ENCODE measurements around the gene PNPLA2.

PNPLA2 gene

DNA sequence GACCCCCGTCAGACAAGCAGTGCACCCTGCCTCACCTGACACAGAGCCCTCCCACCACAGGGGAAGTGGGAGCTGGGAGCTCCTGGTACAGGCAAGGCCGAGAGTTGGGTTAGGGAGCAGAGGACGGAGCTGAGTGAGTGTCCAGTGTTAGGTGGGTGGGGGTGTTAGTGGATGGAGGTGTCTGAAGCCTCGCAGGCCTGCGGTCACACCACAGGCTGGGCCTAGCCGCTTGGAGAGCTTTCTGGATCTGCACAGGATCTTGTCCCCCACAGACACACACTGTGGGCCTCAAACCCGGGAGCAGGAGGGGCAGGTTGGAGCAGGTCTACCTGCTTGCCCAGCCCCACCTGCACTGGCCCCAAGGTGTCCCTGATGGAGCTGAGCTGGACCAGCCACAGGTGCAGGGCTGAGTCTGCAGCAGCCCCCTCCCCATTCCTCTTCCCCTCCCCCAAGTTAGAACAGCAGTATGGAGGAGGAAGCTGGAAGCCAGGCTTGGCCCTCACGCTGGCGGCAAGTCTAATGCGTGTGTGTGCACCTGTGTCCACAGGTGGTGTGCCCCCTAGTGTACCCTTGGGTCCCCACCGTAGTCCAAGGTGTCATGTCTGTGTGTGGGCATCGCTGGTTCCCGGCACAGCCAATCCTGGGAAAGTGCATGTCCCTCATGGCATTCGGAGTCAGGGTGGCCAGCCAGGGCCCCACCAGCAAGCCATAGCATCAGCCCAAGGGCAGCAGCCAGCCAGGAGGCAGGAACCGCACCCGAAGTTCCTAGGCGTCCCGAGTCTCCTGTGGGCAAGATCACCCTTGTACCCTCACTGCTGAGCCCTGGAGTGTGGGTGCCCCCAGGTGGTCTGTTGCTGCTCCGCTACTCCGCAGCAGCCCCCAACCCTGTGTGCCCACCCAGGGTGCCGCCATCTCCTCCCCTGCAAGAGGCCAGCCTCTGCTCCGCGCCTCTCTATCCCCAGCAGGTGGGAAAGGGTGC lies 39.4 kb upstream of the PNPLA2 start:
- Histone ChIP-seq H3K27me3 (ENCODE audit: insufficient read depth, insufficient read length) (no peaks in the 10 kb centered on the region), H3K9me3 (ENCODE audit: insufficient read depth, low read length) (no peaks in the 10 kb centered on the region), H3K4me1 (ENCODE audit: insufficient read depth, insufficient read length) (peaks cover 44% of the 10 kb centered on the region), H3K36me3 (ENCODE audit: insufficient read depth, insufficient read length, low read length) (peaks cover 48% of the 10 kb centered on the region), H3K4me3 (ENCODE audit: insufficient read length, low read depth) (no peak overlapping the region), H3K9ac (ENCODE audit: insufficient read length, low read depth) (peak overlapping the region; percentile 95)
- TF ChIP-seq ZNF274 (IDR thresholded peaks at IDR 0.05; ENCODE audit: low read depth, low read length): no peak
- TF ChIP-seq SUZ12 (IDR thresholded peaks at IDR 0.05; ENCODE audit: extremely low read depth, insufficient read depth, insufficient read length): no peak
- TF ChIP-seq YY1 (IDR thresholded peaks at IDR 0.05; ENCODE audit: insufficient read depth, insufficient read length): no peak
- no peak for DNase-seq (ENCODE audit: low read depth, low spot score)

GRCh38 chr11:779955-780532 lies 38.7 kb upstream of the PNPLA2 start:
- Histone ChIP-seq H3K27me3 (ENCODE audit: insufficient read depth, insufficient read length) (no peaks in the 10 kb centered on the region), H3K9me3 (ENCODE audit: insufficient read depth, low read length) (no peaks in the 10 kb centered on the region), H3K4me3 (ENCODE audit: insufficient read length, low read depth) (no peak overlapping the region), H3K4me1 (ENCODE audit: insufficient read depth, insufficient read length) (peaks cover 40% of the 10 kb centered on the region), H3K36me3 (ENCODE audit: insufficient read depth, insufficient read length, low read length) (peaks cover 45% of the 10 kb centered on the region), H3K9ac (ENCODE audit: insufficient read length, low read depth) (peak overlapping the region; percentile 51)
- no peak for DNase-seq (ENCODE audit: low read depth, low spot score)
- TF ChIP-seq ZNF274 (IDR thresholded peaks at IDR 0.05; ENCODE audit: low read depth, low read length) (no peak), SUZ12 (IDR thresholded peaks at IDR 0.05; ENCODE audit: extremely low read depth, insufficient read depth, insufficient read length) (no peak), YY1 (IDR thresholded peaks at IDR 0.05; ENCODE audit: insufficient read depth, insufficient read length) (no peak)

DNA sequence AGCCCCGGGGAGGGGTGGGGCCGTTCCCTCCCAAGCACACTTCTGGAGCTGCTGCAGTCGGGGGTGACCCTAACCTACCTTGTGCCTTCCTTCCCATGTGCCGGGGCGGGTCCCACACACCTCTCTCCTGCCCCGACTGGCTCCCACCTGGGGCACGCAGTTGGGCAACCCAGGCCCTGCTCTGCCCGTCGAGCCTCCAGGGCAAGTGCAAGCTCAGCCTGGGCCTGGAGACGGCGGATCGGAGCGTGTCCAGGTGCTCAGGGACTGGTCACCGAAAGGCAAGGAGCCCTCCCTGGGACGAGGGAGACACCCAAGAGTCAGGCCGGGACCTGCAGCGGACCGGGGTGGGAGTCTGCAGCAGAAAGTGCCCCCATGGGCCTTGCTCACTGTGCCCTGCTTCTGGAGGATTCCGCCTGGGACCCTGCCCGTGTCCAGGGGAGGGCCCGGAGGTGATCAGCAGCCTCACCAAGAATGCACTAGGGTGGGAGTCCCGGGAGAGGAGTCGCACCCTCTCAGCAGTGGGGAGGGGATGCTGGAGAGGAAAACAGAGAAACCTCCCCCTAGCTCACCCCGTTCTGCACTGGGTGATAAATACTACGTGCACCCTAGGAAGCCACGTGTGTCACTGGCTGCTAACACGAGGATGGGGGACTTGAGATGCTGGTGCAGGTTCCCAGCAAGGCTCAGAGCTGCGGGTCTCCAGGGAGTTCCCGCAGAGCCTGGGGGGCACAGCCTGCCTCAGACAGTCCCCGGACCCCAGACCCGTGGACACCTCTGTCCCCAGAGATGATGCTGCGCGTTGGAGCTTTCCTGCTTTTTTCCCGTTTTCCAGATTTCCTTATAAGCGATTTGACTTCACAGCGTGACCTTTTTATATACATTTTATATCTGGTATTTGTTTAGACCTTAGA lies 36.2 kb upstream of the PNPLA2 start:
- H3K9ac ChIP-seq (ENCODE audit: insufficient read length, low read depth): peak overlapping the region; percentile 43
- DNase-seq (ENCODE audit: low read depth, low spot score): no peak
- peaks cover 39% of the 10 kb centered on the region for H3K4me1 ChIP-seq (ENCODE audit: insufficient read depth, insufficient read length)
- H3K36me3 ChIP-seq (ENCODE audit: insufficient read depth, insufficient read length, low read length): peaks cover 54% of the 10 kb centered on the region
- H3K4me3 ChIP-seq (ENCODE audit: insufficient read length, low read depth): no peak overlapping the region
- H3K27me3 ChIP-seq (ENCODE audit: insufficient read depth, insufficient read length): no peaks in the 10 kb centered on the region
- TF ChIP-seq YY1 (IDR thresholded peaks at IDR 0.05; ENCODE audit: insufficient read depth, insufficient read length): no peak
- no peak for TF ChIP-seq SUZ12 (IDR thresholded peaks at IDR 0.05; ENCODE audit: extremely low read depth, insufficient read depth, insufficient read length)
- H3K9me3 ChIP-seq (ENCODE audit: insufficient read depth, low read length): no peaks in the 10 kb centered on the region

DNA sequence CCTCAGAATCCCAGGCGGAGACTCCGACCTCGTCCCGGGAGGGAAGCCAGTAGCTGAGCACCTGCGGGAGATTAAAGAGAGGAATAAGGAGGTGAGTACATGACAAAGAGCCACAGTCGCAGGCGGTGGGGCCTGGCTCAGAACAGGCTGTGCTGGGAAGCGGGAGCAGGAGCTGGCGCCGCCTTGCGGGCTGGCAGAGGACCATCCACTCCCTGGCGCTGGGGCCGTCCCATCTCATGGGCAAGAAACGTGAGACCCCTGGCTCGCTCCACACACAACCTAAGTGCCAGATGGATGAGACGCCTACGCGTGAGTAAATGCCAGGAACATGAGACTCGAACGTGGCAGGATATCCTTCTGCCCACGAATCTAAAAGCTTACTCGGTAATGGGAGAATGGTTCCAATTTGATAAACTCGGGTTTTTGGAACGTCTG lies 35.1 kb upstream of the PNPLA2 start:
- H3K36me3 ChIP-seq (ENCODE audit: insufficient read depth, insufficient read length, low read length): peaks cover 48% of the 10 kb centered on the region
- no peaks in the 10 kb centered on the region for H3K27me3 ChIP-seq (ENCODE audit: insufficient read depth, insufficient read length)
- no peak overlapping the region for H3K4me3 ChIP-seq (ENCODE audit: insufficient read length, low read depth)
- peak; percentile 94 for DNase-seq (ENCODE audit: low read depth, low spot score)
- peaks cover 43% of the 10 kb centered on the region for H3K4me1 ChIP-seq (ENCODE audit: insufficient read depth, insufficient read length)
- no peak overlapping the region for H3K9ac ChIP-seq (ENCODE audit: insufficient read length, low read depth)
- TF ChIP-seq SUZ12 (IDR thresholded peaks at IDR 0.05; ENCODE audit: extremely low read depth, insufficient read depth, insufficient read length): no peak
- TF ChIP-seq YY1 (IDR thresholded peaks at IDR 0.05; ENCODE audit: insufficient read depth, insufficient read length): no peak
- TF ChIP-seq ZNF274 (IDR thresholded peaks at IDR 0.05; ENCODE audit: low read depth, low read length): no peak
- no peaks in the 10 kb centered on the region for H3K9me3 ChIP-seq (ENCODE audit: insufficient read depth, low read length)

GRCh38 chr11:786235-787083 lies 32.3 kb upstream of the PNPLA2 start:
- Histone ChIP-seq H3K27me3 (ENCODE audit: insufficient read depth, insufficient read length) (no peaks in the 10 kb centered on the region), H3K4me3 (ENCODE audit: insufficient read length, low read depth) (no peak overlapping the region), H3K36me3 (ENCODE audit: insufficient read depth, insufficient read length, low read length) (peaks cover 32% of the 10 kb centered on the region), H3K4me1 (ENCODE audit: insufficient read depth, insufficient read length) (peaks cover 43% of the 10 kb centered on the region), H3K9ac (ENCODE audit: insufficient read length, low read depth) (peak overlapping the region; percentile 3), H3K9me3 (ENCODE audit: insufficient read depth, low read length) (no peaks in the 10 kb centered on the region)
- TF ChIP-seq YY1 (IDR thresholded peaks at IDR 0.05; ENCODE audit: insufficient read depth, insufficient read length) (no peak), ZNF274 (IDR thresholded peaks at IDR 0.05; ENCODE audit: low read depth, low read length) (no peak), SUZ12 (IDR thresholded peaks at IDR 0.05; ENCODE audit: extremely low read depth, insufficient read depth, insufficient read length) (no peak)
- DNase-seq (ENCODE audit: low read depth, low spot score): no peak

- no peaks in the 10 kb centered on the region for H3K9me3 ChIP-seq (ENCODE audit: insufficient read depth, low read length)
- DNase-seq (ENCODE audit: low read depth, low spot score): no peak
- TF ChIP-seq SUZ12 (IDR thresholded peaks at IDR 0.05; ENCODE audit: extremely low read depth, insufficient read depth, insufficient read length) (no peak), ZNF274 (IDR thresholded peaks at IDR 0.05; ENCODE audit: low read depth, low read length) (no peak), YY1 (IDR thresholded peaks at IDR 0.05; ENCODE audit: insufficient read depth, insufficient read length) (no peak)
- peaks cover 32% of the 10 kb centered on the region for H3K36me3 ChIP-seq (ENCODE audit: insufficient read depth, insufficient read length, low read length)
- peaks cover 42% of the 10 kb centered on the region for H3K4me1 ChIP-seq (ENCODE audit: insufficient read depth, insufficient read length)
- H3K4me3 ChIP-seq (ENCODE audit: insufficient read length, low read depth): no peak overlapping the region
- H3K9ac ChIP-seq (ENCODE audit: insufficient read length, low read depth): no peak overlapping the region
- H3K27me3 ChIP-seq (ENCODE audit: insufficient read depth, insufficient read length): no peaks in the 10 kb centered on the region
Measured at GRCh38 chr11:787084-787675, 31.5 kb upstream of the PNPLA2 start.

Data from NT2/D1 (cell line).